Erythroblast (primary cell): ENCODE results near the gene H2AZ2.

ENCODE experiments used
- GATA1 ChIP-seq: IDR thresholded peaks from 2 replicates; pipeline ENCODE4 v1.6.1; 2011; ENCODE audit warnings: low read depth, mild to moderate bottlenecking, control low read depth, low read length, moderate library complexity
- POLR2A ChIP-seq: IDR thresholded peaks from 2 replicates; pipeline ENCODE4 v1.6.1; 2011; ENCODE audit warnings: mild to moderate bottlenecking, low read length

DNA sequence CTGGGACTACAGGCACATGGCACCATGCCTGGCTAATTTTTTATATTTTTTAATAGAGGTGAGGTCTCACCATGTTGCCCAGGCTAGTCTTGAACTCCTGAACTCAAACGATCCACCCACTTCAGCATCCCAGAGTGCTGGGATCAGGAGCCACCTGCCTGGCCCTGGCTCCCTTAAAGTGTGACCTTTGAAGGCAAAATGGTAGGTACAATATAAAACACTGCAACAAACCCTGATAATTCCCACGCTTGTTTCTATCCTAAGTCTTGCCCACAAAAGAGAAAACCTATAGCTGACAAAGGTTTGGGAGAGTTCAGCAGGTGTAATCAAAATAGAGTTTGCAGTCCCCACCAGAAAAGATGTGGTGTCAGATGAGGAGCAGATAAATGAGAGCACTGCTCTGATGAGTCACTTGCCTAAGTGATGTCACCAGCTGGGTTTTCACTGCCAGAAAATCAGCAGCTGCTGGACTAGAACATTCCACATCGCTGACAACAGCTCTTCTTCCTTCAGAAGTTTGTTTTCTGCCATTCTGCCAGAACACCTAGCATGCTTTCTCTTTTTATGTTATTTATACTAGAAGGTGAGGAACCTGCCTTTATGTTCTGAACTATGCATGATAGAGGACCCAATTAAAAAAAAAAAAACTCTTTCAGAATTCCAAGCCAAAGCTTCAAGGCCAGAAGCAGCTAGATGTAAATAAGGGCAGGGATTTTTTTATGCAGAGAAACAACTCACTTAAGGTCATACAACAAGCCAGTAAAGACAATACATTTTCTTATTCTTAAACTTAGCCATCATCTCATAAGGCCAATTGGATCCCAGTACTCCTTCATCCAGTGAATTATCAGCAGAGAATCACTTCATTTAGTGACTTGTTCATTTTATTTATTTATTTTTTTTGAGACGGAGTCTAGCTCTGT, 19.4 kb upstream of the H2AZ2 start:
- no peak for TF ChIP-seq POLR2A
- no peak for TF ChIP-seq GATA1
